ENCODE data around the gene HYDIN.

GRCh38 chr16:71229344-71229743 is 1.2 kb downstream of the HYDIN start:
- TF ChIP-seq CREB1 (CRISPR knock-in tag; IDR thresholded peaks at IDR 0.05; ENCODE audit: low read depth) (no peak), CTCF (conservative IDR thresholded peaks at IDR 0.05; ENCODE audit: low read depth in 2 of 2) (no peak)

All from GM23338 (cell line).